ENCODE results near the gene KCTD15.

The KCTD15 gene

GRCh38 chr19:33796164-33796875 is at the start of gene KCTD15:
Gene KCTD15, plus strand, starts transcription at chr19:33796870. Its CDS starts 3,585 bp downstream, at chr19:33800455.
- DNase-seq (ENCODE audit: low read depth) = no peak

- DNase-seq (ENCODE audit: low read depth) = no peak
Observed at GRCh38 chr19:33747273-33747672, 49.4 kb upstream of the KCTD15 start.

- no peak for DNase-seq (ENCODE audit: low read depth)
Observed at GRCh38 chr19:33748231-33748630, 48.4 kb upstream of the KCTD15 start.

- DNase-seq (ENCODE audit: low read depth) = no peak
Observed at GRCh38 chr19:33749016-33749415, 47.7 kb upstream of the KCTD15 start.

GRCh38 chr19:33749619-33750175 is 47.0 kb upstream of the KCTD15 start:
- no peak for DNase-seq (ENCODE audit: low read depth)

GRCh38 chr19:33750587-33751435 is 45.9 kb upstream of the KCTD15 start:
- no peak for DNase-seq (ENCODE audit: low read depth)

- no peak for DNase-seq (ENCODE audit: low read depth)
Observed at GRCh38 chr19:33751436-33751770, 45.3 kb upstream of the KCTD15 start.

GRCh38 chr19:33752018-33752800 is 44.5 kb upstream of the KCTD15 start:
- DNase-seq (ENCODE audit: low read depth) = no peak

GRCh38 chr19:33752945-33753344 is 43.7 kb upstream of the KCTD15 start:
- no peak for DNase-seq (ENCODE audit: low read depth)

- DNase-seq (ENCODE audit: low read depth) = no peak
Observed at GRCh38 chr19:33754361-33754760, 42.3 kb upstream of the KCTD15 start.

GRCh38 chr19:33755099-33756035 is 41.3 kb upstream of the KCTD15 start:
- DNase-seq (ENCODE audit: low read depth) = no peak

GRCh38 chr19:33756177-33756576 is 40.5 kb upstream of the KCTD15 start:
- DNase-seq (ENCODE audit: low read depth) = no peak

- DNase-seq (ENCODE audit: low read depth) = no peak
Observed at GRCh38 chr19:33758541-33759013, 38.1 kb upstream of the KCTD15 start.

GRCh38 chr19:33759356-33759755 is 37.3 kb upstream of the KCTD15 start:
- no peak for DNase-seq (ENCODE audit: low read depth)

GRCh38 chr19:33763633-33764371 is 32.9 kb upstream of the KCTD15 start:
- no peak for DNase-seq (ENCODE audit: low read depth)

- no peak for DNase-seq (ENCODE audit: low read depth)
Observed at GRCh38 chr19:33766623-33767022, 30.0 kb upstream of the KCTD15 start.

- peak; percentile 4 for DNase-seq (ENCODE audit: low read depth)
Observed at GRCh38 chr19:33767898-33768413, 28.7 kb upstream of the KCTD15 start.

GRCh38 chr19:33769208-33769607 is 27.5 kb upstream of the KCTD15 start:
- DNase-seq (ENCODE audit: low read depth) = no peak

- DNase-seq (ENCODE audit: low read depth) = no peak
Observed at GRCh38 chr19:33770107-33770506, 26.6 kb upstream of the KCTD15 start.

All from stimulated activated CD8-positive, alpha-beta memory T cell treated with anti-CD3 and anti-CD28 coated beads, Interleukin-4, amount 100 ng/mL, for 24 hours (primary cell).